Myometrial cell (primary cell): Measurements from ENCODE around the gene RIOX2. TPM values are rescaled to one million over a fixed set of nuclear protein-coding genes. Genes with fewer than 3 reads are reported as not detected.

ENCODE experiments used
- total RNA-seq: library from RNA; depleted of rRNA; stranded (reverse); fragments of >200 nt; gene quantifications from 2 replicates; pipeline ENCODE4 v1.2.3, GENCODE V29; 2015

The RIOX2 gene
- total RNA-seq = 31.0 and 34.0 TPM in 2 replicates

DNA sequence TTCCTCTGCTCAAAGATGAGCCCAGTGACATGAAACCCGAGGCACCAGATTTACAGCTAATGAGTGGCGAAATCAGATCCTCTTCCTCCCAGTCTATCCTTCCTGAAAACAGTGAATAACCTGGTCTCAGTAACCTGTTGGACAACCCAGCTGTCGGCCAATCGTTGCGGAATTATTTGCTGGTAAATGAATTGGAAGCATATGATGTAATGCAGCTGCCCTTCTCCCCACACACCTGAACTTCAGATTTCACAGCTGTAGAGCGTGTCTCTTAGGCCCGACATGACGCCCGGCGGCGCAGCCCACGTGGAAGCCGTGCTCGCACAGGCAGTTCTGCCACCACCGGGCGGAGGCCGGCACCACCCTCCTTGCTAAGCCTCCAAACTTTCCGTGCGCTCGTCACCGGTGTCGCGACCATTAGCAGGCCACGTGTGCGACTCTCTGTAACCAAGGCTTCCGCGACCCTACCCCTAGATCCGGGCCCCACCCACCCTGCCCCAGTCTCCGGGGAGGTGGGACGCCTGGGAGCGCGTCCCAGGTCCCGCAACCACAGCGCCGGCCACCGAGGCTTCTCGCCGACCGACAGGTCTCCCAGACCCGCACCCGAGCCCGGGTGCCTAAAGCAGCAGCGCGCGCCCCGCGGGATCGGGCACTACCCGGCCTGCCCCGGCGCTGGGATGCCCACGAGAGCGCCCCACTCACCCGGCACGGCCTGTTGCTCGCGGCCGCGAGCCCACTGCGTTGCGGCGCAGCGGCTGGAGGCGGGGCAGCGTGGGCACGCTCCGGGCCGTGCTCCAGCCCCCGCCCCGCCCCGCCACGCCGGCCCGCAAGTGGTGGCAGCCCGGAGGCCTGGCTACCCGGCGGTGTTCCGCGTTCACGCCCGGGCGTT, at the start of gene RIOX2:
RIOX2 (minus strand) TSS at position 753 of the 889 bp plus-strand sequence. CDS start 4,838 bp downstream, outside the sequence.

Other genes with a start within 250 kb of the RIOX2 start
- gene ARL6, start 207.7 kb downstream of the RIOX2 start, total RNA-seq = 6.6 and 14.7 TPM in 2 replicates
- 5.8 and 9.7 TPM in 2 replicates for gene CRYBG3, start 150.4 kb downstream of the RIOX2 start, total RNA-seq
- gene GABRR3, start 62.9 kb upstream of the RIOX2 start, total RNA-seq = not detected in 2 replicates
- gene OR5AC2, start 114.7 kb upstream of the RIOX2 start, total RNA-seq = not detected in 2 replicates
- not detected in 2 replicates for gene OR5H1, start 158.3 kb upstream of the RIOX2 start, total RNA-seq
- gene OR5H14, start 175.0 kb upstream of the RIOX2 start, total RNA-seq = not detected in 2 replicates
- not detected in 2 replicates for gene OR5H15, start 194.3 kb upstream of the RIOX2 start, total RNA-seq